ENCODE measurements around the gene COMMD9.

- TF ChIP-seq CTCF (conservative IDR thresholded peaks at IDR 0.05; ENCODE audit: low read length) (no peak), EZH2phosphoT487 (IDR thresholded peaks at IDR 0.05; ENCODE audit: borderline replicate concordance) (no peak)
These were observed 45.6 kb downstream of the COMMD9 start for GRCh38 chr11:36243641-36244040.
